Measurements from ENCODE around the gene TMEM238. TPM values are rescaled to one million over a fixed set of nuclear protein-coding genes. Genes with fewer than 3 reads are reported as not detected.

Gene TMEM238
- total and polyA plus RNA-seq, 9 of the 15 experiments (the other 6 are each of a cell fraction or from before 2014, with no cell fraction given): 0.18 to 5.1 (median 1.3) TPM; not detected in 4

- TF ChIP-seq MLLT1 (IDR thresholded peaks at IDR 0.05): peak; percentile 33 to 61; a peak in 1 of 4 replicates
- TF ChIP-seq SAFB2 (IDR thresholded peaks at IDR 0.05; ENCODE audit: borderline replicate concordance, low read depth, low read length, severe bottlenecking): no peak
- TF ChIP-seq, protein P1, sequence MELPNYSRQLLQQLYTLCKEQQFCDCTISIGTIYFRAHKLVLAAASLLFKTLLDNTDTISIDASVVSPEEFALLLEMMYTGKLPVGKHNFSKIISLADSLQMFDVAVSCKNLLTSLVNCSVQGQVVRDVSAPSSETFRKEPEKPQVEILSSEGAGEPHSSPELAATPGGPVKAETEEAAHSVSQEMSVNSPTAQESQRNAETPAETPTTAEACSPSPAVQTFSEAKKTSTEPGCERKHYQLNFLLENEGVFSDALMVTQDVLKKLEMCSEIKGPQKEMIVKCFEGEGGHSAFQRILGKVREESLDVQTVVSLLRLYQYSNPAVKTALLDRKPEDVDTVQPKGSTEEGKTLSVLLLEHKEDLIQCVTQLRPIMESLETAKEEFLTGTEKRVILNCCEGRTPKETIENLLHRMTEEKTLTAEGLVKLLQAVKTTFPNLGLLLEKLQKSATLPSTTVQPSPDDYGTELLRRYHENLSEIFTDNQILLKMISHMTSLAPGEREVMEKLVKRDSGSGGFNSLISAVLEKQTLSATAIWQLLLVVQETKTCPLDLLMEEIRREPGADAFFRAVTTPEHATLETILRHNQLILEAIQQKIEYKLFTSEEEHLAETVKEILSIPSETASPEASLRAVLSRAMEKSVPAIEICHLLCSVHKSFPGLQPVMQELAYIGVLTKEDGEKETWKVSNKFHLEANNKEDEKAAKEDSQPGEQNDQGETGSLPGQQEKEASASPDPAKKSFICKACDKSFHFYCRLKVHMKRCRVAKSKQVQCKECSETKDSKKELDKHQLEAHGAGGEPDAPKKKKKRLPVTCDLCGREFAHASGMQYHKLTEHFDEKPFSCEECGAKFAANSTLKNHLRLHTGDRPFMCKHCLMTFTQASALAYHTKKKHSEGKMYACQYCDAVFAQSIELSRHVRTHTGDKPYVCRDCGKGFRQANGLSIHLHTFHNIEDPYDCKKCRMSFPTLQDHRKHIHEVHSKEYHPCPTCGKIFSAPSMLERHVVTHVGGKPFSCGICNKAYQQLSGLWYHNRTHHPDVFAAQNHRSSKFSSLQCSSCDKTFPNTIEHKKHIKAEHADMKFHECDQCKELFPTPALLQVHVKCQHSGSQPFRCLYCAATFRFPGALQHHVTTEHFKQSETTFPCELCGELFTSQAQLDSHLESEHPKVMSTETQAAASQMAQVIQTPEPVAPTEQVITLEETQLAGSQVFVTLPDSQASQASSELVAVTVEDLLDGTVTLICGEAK (IDR thresholded peaks at IDR 0.05): no peak; the same call in 1 of the 2 replicates
- TF ChIP-seq, protein P1 (CRISPR knock-in tag; IDR thresholded peaks at IDR 0.05): no peak
- peak; percentile 91; the same call in 1 of the 2 replicates for TF ChIP-seq CHAMP1 (IDR thresholded peaks at IDR 0.05)
- TF ChIP-seq SMARCB1 (IDR thresholded peaks at IDR 0.05; ENCODE audit: insufficient read length, low read depth): no peak
- TF ChIP-seq NFIX (CRISPR knock-in tag; IDR thresholded peaks at IDR 0.05; ENCODE audit: low read depth): no peak
- TF ChIP-seq ZKSCAN8 (CRISPR knock-in tag; IDR thresholded peaks at IDR 0.05): no peak
- TF ChIP-seq SREBF1 (IDR thresholded peaks at IDR 0.05; ENCODE audit: borderline replicate concordance, low read depth, low read length): peak; percentile 90
- no peak; the same call in 1 of the 2 replicates for TF ChIP-seq GTF2F1 (IDR thresholded peaks at IDR 0.05; ENCODE audit: low read depth, low read length)
- TF ChIP-seq CBX2 (IDR thresholded peaks at IDR 0.05; ENCODE audit: insufficient read depth, low read length, poor library complexity, severe bottlenecking): no peak
- 0 out of 2 replicates have a peak, but pooled peaks have one; percentile 13 for TF ChIP-seq TAF7 (tag; IDR thresholded peaks at IDR 0.05)
- TF ChIP-seq ESRRA (IDR thresholded peaks at IDR 0.05; ENCODE audit: borderline replicate concordance, low read depth): peak; percentile 62; the same call in 1 of the 2 replicates
Observed at GRCh38 chr19:55407800-55408532, 23.9 kb upstream of the TMEM238 start (continued).

Measured in K562 (cell line).